Muscle layer of duodenum (tissue), 2 donors: ENCODE measurements around the gene SRSF8.

Experiments used
- H3K27ac ChIP-seq: one replicate; pipeline ENCODE4 v1.7.0; 2013; ENCODE audit warnings: mild to moderate bottlenecking, low read length
- H3K27me3 ChIP-seq: one replicate; pipeline ENCODE4 v1.7.0; 2013; ENCODE audit warnings: low read depth, mild to moderate bottlenecking, control low read depth, low read length
- H3K36me3 ChIP-seq, 2 donors: one replicate each; pipeline ENCODE4 v1.7.0; 2013; ENCODE audit warnings: low read length in 2 of 2, control low read depth in 1 of 2, mild to moderate bottlenecking in 1 of 2; ENCODE audit not compliant: insufficient read depth in 2 of 2, control insufficient read depth in 1 of 2
- H3K4me1 ChIP-seq, 2 donors: one replicate each; pipeline ENCODE4 v1.7.0; 2013; ENCODE audit warnings: low read length in 2 of 2, mild to moderate bottlenecking in 2 of 2, control low read depth in 1 of 2, moderate library complexity in 1 of 2; ENCODE audit not compliant: insufficient read depth in 2 of 2, control insufficient read depth in 1 of 2
- H3K4me3 ChIP-seq, 2 donors: one replicate each; pipeline ENCODE4 v1.7.0; 2013; ENCODE audit warnings: low read length in 2 of 2, low read depth in 1 of 2, mild to moderate bottlenecking in 1 of 2
- H3K9me3 ChIP-seq, 2 donors: one replicate each; pipeline ENCODE4 v1.7.0; 2013; ENCODE audit warnings: low read length in 2 of 2, control low read depth in 1 of 2, mild to moderate bottlenecking in 1 of 2; ENCODE audit not compliant: control insufficient read depth in 1 of 2
- donor health status: healthy.

The SRSF8 gene

DNA sequence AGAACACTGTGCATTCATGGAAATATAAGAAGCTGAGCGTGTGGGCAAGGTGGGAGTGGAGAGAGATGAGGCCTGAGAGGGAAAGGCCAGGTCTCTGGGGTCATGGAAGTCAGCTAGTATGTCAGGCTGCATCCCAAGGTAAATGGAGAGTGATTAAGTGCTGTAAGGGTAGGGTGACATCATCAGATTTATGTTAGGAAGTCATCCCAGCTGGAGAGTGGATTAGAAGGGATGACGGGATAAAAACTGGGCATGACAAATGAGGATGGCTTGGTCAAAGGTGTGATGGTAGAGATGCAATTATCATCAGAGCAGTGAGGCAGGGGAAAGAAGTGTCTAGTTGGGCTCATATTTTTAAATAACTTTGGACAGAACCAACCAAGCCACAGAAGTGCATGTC, 19.4 kb downstream of the SRSF8 start:
- Histone ChIP-seq H3K36me3 (no peaks in the 10 kb centered on the region), H3K4me3 (no peak overlapping the region), H3K4me1 (peaks cover 0 to 3% of the 10 kb centered on the region in 2 donors), H3K27ac (no peak overlapping the region), H3K27me3 (no peaks in the 10 kb centered on the region), H3K9me3 (no peaks in the 10 kb centered on the region)

DNA sequence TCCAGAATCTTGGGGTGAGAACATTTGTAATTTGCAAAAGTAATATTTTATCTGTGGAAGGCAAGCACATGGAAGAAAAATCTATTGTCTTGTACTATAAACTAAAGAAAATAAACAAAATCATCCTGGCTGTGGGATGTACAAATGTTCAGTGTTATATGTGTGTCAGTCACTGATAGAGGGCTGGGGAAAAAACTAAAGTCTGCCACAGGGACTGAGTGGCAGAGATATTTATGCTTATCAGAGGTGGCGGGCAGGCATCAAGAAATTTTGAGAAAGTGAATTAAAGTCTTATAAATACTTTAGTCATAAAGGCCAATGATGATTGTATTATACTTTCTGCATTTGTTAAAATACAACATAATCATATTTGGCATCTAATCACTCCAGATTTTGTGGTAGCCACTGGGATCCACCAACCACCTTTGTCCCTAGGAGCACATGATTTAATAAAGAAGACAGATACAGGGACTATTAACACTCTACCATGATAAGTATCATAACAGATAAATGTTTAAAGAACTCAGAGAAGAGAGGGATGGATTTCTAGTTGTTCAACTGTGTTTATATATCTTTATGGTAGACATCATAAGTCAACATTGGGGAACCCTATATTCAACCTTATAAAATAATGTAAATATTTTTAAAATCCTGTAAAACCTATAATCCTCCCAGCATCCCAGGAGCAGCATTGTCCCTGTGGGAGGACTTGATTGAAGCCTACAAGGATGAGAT, 20.3 kb downstream of the SRSF8 start:
- H3K27me3 ChIP-seq = no peaks in the 10 kb centered on the region
- H3K4me3 ChIP-seq = no peak overlapping the region
- H3K36me3 ChIP-seq = no peaks in the 10 kb centered on the region
- H3K4me1 ChIP-seq = peaks cover 0 to 3% of the 10 kb centered on the region in 2 donors
- H3K27ac ChIP-seq = no peak overlapping the region
- no peaks in the 10 kb centered on the region for H3K9me3 ChIP-seq

DNA sequence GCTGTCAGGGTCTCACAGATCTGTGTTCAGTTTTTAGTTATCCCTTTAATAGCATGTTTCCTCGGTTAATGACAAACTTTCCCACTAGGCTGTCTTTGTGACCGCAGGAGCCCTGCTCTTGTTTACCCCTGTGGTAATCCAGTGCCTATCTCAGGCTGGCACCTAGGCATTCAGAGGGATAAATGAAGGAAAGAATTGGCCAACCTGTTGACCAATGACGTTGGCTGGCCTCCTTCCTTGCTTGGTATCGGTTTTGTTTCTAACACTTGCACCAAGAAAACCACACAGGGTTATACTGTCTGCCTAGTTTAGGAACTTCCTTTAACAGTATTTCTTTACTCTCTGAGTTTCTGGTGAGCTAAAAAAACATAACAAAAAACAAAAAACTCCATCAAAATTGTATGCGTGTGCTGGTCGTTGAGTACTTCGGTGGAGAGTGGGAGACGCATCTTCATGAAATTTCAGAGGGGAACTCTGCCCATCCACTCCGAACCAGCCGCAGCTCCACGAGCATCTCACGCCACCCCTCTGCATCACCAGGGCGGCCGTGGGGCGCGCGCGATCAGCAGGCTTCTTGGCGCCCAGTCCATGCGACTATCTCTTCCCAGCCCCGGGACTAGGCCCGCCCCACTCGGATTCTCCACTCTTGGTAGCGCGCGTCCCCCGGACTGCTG, 22.4 kb downstream of the SRSF8 start:
- H3K4me3 ChIP-seq = peak overlapping the region; percentile 81 to 88
- no peaks in the 10 kb centered on the region for H3K27me3 ChIP-seq
- H3K36me3 ChIP-seq = no peaks in the 10 kb centered on the region
- peak overlapping the region; percentile 68 for H3K27ac ChIP-seq
- no peaks in the 10 kb centered on the region for H3K9me3 ChIP-seq
- peaks cover 0 to 7% of the 10 kb centered on the region in 2 donors for H3K4me1 ChIP-seq

DNA sequence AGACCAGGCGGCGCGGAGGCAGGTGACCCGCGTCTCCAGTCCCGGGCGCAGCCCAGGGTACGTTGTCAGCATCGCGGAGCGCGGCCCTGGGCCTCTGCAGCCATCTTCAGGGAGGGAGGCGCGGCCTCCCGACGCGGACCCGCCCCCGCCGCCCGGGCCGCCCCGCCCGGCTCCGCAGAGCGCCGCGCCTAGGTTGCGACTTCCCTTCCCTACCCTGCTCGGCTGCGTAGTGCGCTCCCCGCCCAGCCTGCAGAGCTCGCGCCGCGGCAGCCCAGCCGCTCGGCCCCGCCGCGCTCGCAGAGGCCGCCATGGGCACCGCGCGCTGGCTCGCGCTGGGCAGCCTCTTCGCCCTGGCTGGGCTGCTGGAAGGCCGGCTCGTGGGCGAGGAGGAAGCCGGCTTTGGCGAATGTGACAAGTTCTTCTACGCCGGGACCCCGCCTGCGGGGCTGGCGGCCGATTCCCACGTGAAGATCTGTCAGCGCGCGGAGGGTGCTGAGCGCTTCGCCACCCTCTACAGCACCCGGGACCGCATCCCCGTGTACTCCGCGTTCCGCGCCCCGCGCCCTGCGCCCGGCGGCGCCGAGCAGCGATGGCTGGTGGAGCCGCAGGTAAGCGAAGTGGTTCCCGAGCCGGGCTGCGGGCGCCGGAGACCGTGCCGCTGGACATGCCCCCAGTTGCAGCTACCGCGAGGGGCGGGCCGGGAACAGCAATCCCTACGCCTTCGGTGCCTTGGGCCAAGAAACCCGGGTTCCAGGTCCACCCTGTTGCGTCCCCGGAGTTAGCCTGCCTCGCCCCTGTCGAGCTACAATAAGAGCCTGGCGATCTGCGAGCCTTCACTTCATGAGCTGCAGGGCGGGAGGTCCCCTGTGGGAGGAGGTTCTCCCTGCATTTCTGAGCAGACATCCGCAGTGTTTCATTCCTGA, 23.2 kb downstream of the SRSF8 start, which contains the start of gene ENDOD1:
Gene ENDOD1, plus strand, starts transcription at position 227 of the 923 bp plus-strand sequence. Its CDS starts 82 bp downstream, at position 309.
- H3K4me1 ChIP-seq = peaks cover 0 to 7% of the 10 kb centered on the region in 2 donors
- peak within 1 kb of the TSS; percentile 68 for H3K27ac ChIP-seq
- H3K36me3 ChIP-seq = no peaks in the 10 kb centered on the region
- no peaks in the 10 kb centered on the region for H3K27me3 ChIP-seq
- H3K4me3 ChIP-seq = peak within 1 kb of the TSS; percentile 81 to 88
- H3K9me3 ChIP-seq = no peaks in the 10 kb centered on the region

DNA sequence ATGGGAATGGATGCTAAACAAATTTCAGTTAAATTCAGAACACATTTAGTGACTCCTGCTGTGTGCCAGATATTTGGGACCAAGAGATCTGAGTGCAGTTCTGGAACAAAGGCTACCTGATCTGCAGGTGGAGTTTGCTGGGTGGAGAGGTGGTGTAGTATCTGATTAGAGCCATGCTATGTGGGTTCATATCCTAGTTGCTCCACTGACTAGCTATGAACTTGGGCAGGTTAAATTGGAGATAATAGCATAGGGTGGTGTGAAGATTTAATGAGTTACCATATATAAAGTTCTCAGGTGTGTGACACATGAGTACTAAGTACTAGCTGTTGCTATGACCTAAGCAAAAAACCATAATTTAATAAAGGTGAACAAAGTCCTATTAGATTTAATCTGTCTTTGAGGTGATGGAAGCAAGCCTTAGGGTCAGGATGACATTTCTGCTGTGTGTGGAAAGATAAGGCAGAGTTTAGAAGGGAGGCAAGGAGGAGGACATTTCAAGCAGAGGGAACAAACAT, 25.0 kb downstream of the SRSF8 start:
- no peaks in the 10 kb centered on the region for H3K9me3 ChIP-seq
- H3K4me3 ChIP-seq = peak overlapping the region in 1 of 2 donors; percentile 81
- no peaks in the 10 kb centered on the region for H3K27me3 ChIP-seq
- no peaks in the 10 kb centered on the region for H3K36me3 ChIP-seq
- no peak overlapping the region for H3K27ac ChIP-seq
- peaks cover 0 to 10% of the 10 kb centered on the region in 2 donors for H3K4me1 ChIP-seq

DNA sequence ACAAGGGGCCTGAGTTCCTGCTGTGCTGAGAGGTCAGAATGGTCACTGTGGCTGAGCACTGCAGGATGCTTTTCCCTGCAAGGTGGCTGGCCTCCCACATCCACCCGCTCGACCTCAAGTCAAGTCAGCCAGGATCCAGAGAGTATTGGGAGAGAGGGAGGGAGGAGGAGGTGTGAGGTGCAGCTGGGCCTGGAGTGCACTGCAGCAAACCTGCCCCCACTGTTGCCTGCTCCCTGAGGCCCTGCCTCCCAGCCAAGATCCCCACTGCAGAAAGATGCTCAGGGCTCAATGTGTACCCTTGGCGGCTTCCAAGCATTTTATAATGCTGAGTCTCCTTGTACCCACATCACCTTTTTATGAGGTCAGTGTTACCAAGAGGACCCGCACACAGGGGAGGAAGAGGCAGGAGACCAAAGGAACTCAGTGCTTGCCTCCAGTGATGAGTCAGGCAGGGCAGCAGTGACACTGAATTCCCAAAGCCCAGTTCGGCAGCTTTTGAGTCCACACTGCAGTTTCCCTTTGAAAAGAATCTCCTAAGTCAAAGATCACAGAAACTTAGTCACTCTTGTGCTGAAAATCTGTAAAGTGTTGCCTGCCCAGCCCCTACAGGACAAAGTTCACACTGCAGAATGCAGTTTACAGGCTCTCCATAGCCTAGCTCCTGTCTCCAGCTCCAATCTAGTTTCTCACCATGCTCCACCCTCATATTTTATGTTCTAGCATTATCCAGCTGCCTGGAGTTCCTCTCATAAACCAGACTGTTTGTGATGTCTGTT, 26.0 kb downstream of the SRSF8 start:
- no peak overlapping the region for H3K27ac ChIP-seq
- H3K9me3 ChIP-seq = no peaks in the 10 kb centered on the region
- H3K4me1 ChIP-seq = peaks cover 0 to 10% of the 10 kb centered on the region in 2 donors
- H3K4me3 ChIP-seq = no peak overlapping the region
- no peaks in the 10 kb centered on the region for H3K36me3 ChIP-seq
- H3K27me3 ChIP-seq = no peaks in the 10 kb centered on the region

DNA sequence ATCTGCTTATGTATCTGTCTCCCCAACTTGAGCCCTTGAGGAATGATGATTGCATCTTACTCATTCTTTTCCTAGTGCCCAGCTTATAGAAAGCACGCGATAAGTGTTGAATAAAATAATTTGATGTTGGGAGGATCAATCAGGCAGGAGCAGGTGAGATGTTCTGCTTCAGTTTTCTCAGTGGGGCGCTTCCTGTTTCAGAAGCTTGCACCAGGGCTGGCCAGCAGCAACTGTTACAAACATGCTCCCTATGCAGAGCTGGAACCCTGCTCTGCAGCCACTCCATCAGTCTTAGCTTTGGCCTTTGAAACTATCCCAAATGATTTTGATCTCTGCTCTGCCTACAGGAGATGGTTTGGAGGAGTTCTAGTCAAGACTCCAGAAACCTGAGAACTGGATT, 26.8 kb downstream of the SRSF8 start:
- H3K4me3 ChIP-seq = no peak overlapping the region
- H3K36me3 ChIP-seq = no peaks in the 10 kb centered on the region
- H3K9me3 ChIP-seq = no peaks in the 10 kb centered on the region
- no peaks in the 10 kb centered on the region for H3K27me3 ChIP-seq
- no peak overlapping the region for H3K27ac ChIP-seq
- peaks cover 0 to 10% of the 10 kb centered on the region in 2 donors for H3K4me1 ChIP-seq

DNA sequence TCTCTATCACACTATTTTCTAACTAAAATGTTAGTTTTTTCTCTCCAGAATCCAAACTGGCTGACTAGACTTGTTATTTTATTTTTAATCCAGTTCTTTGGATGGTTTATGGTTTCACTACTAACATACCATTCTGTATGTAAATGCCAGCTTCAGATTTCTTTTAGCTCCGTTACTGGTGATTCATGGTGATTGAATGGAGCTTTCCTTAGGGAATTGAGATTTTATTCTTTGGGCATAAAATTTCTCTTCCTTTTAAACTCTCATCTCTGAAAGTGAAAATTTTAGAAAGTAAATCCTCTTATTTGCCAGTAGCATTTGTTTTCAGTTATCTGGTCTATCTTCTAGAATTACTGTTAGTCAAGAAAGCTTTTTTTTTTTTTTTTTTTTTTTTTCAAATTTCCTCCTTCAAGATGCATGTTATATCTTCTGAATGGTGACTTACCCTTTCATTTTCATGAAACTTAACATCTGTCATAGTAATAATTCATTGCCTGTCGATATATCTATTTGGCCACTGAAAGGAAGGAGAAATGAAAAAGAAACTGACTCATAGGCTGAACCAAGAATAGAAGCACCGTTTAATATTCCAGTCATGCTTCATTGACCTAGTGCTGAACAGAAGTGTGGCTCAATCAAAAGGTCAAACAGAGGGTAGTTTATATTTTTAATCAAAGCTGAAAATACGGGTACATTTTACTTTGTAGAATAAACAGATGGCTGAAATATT, 29.3 kb downstream of the SRSF8 start:
- Histone ChIP-seq H3K9me3 (no peaks in the 10 kb centered on the region), H3K27me3 (no peaks in the 10 kb centered on the region), H3K4me1 (peaks cover 0 to 6% of the 10 kb centered on the region in 2 donors), H3K4me3 (no peak overlapping the region), H3K27ac (no peak overlapping the region), H3K36me3 (no peaks in the 10 kb centered on the region)

DNA sequence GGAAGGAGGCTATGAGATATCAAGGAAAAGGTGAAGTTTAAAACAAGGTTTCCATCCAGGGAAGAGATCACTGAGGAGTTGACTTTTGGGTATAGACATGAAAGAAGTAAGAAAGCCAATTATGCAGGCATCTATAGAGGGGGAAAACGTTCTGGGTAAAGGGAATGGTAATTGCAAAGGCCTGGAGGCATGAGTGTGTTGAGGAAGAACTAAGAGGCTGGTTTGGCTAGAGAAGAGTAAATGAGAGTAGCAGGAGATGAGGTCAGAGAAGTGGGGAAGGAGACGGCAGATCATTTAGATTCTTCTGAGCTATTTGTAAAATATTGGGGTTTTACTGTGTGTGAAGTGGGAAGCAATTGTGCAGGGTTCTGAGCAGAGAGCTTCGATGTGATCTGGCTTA, 30.5 kb downstream of the SRSF8 start:
- H3K9me3 ChIP-seq = no peaks in the 10 kb centered on the region
- H3K36me3 ChIP-seq = no peaks in the 10 kb centered on the region
- no peak overlapping the region for H3K27ac ChIP-seq
- no peak overlapping the region for H3K4me3 ChIP-seq
- H3K4me1 ChIP-seq = peaks cover 0 to 6% of the 10 kb centered on the region in 2 donors
- no peaks in the 10 kb centered on the region for H3K27me3 ChIP-seq

DNA sequence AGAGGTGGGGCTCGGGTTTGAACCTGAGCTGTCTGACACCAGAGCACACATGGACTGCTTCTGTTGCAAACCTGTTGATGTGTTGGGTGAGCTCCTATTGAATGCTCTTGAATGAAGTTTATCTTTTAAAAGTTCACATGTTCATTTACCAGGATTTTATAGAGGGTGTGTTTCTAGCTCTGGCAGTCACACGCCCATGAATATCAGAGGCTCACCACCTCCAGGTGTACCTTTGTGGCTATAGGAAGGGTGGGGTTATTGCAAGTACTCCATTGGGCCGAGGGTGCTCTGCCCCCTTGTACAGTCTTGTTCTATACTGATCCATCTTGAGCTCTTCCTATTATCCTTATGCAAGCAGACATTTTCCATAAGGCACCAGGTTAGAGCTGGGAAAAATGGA, 32.1 kb downstream of the SRSF8 start:
- Histone ChIP-seq H3K36me3 (no peaks in the 10 kb centered on the region), H3K27ac (no peak overlapping the region), H3K27me3 (no peaks in the 10 kb centered on the region), H3K4me1 (peaks cover 0 to 3% of the 10 kb centered on the region in 2 donors), H3K4me3 (no peak overlapping the region), H3K9me3 (no peaks in the 10 kb centered on the region)
